AG04450 (cell line): ENCODE results near the gene DNMT3B. TPM values are rescaled to one million over a fixed set of nuclear protein-coding genes. Genes with fewer than 3 reads are reported as not detected.

ENCODE experiments used
- CTCF ChIA-PET: fragments of 300-600, 350-600 bp; formaldehyde crosslinking; extraction: SDS; loops from one replicate; lab custom pipeline; 2022; ENCODE audit warnings: antibody characterized with exemption, inconsistent platforms; lab: Charles Lee
- POLR2A ChIA-PET: fragments of 350-600 bp; formaldehyde crosslinking; extraction: SDS; loops from one replicate; lab custom pipeline; 2021; ENCODE audit warnings: antibody characterized with exemption, inconsistent platforms; lab: Yijun Ruan, JAX
- DNase-seq: peaks from one replicate; pipeline ENCODE4 v3.0.0-alpha.2; 2011; ENCODE audit warnings: low read depth, low spot score
- H3K27ac ChIP-seq: one replicate; pipeline ENCODE4 v1.5.1; 2012; ENCODE audit warnings: low read depth, low read length, control low read depth
- H3K27me3 ChIP-seq: one replicate; pipeline ENCODE4 v1.6.0; 2012; ENCODE audit warnings: low read length; ENCODE audit not compliant: control insufficient read depth, insufficient read depth
- H3K4me3 ChIP-seq: 2 replicates; pipeline ENCODE4 v1.5.1; 2011; ENCODE audit warnings: mild to moderate bottlenecking, low read depth, low read length, control low read depth
- H3K9me3 ChIP-seq: 2 replicates; pipeline ENCODE4 v1.5.1; 2012; ENCODE audit warnings: low read length; ENCODE audit not compliant: control insufficient read depth, insufficient read depth
- polyA plus RNA-seq: library from polyadenylated mRNA; depleted of rRNA; stranded (reverse); fragments of >200 nt; gene quantifications from 2 replicates; pipeline ENCODE4 v1.2.3, GENCODE V29; 2011
- TF ChIP-seq, protein P1 (sequence below): IDR thresholded peaks from 2 replicates; pipeline ENCODE4 v1.5.1; 2011; ENCODE audit warnings: low read depth, low read length, control low read depth, inconsistent platforms

The DNMT3B gene
- polyA plus RNA-seq, 1 experiment: 1.8 TPM

DNA sequence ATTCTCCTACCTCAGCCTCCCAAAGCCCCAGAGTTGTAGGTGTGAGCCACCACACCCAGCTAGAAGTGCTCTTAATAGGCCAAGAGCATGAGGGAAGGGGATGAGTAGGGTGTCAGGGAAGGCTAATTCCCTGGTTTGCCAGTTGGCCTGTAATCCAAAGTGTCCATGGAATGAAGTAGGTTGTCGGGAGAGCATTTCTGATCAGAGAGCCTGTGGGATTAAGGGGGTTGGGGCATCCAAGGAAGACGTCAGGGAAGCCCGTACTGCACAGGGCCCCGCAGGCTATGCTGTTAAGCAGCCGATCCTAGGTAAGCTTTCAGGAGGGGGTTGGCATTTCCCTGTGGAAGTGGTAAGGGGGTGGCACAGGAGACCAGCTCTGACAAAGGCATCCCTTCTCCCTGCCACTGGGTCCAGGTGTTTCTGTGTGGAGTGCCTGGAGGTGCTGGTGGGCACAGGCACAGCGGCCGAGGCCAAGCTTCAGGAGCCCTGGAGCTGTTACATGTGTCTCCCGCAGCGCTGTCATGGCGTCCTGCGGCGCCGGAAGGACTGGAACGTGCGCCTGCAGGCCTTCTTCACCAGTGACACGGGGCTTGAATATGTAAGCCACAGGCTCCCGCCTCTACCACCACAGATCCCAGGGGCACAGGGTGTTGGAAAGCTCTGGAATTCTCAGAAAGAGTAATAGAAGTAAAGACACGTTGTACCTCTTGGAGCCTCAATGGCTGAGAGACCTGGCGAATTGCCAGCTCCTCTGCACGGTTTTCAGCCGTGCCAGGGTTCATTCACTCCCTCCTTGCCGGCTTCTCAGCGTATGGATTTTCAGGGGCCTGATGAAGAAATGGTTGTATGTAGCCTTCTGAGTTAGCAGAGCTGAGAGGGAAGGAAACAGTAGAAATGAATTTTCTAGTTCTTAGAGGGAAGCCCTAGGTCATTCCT, 36.1 kb downstream of the DNMT3B start:
- ChIA-PET CTCF (interaction anchor here (1.3 to 1.6 kb wide), 2 partner anchors 8 to 20 kb away, joined by 4 to 5 read pairs; no protein-coding TSS in a partner anchor), POLR2A (no interaction called here)
- DNase-seq: no peak
- Histone ChIP-seq H3K4me3 (no peak overlapping the region), H3K27ac (no peak overlapping the region), H3K9me3 (no peaks in the 10 kb centered on the region), H3K27me3 (no peaks in the 10 kb centered on the region)
- TF ChIP-seq, protein P1, sequence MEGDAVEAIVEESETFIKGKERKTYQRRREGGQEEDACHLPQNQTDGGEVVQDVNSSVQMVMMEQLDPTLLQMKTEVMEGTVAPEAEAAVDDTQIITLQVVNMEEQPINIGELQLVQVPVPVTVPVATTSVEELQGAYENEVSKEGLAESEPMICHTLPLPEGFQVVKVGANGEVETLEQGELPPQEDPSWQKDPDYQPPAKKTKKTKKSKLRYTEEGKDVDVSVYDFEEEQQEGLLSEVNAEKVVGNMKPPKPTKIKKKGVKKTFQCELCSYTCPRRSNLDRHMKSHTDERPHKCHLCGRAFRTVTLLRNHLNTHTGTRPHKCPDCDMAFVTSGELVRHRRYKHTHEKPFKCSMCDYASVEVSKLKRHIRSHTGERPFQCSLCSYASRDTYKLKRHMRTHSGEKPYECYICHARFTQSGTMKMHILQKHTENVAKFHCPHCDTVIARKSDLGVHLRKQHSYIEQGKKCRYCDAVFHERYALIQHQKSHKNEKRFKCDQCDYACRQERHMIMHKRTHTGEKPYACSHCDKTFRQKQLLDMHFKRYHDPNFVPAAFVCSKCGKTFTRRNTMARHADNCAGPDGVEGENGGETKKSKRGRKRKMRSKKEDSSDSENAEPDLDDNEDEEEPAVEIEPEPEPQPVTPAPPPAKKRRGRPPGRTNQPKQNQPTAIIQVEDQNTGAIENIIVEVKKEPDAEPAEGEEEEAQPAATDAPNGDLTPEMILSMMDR: no peak

DNA sequence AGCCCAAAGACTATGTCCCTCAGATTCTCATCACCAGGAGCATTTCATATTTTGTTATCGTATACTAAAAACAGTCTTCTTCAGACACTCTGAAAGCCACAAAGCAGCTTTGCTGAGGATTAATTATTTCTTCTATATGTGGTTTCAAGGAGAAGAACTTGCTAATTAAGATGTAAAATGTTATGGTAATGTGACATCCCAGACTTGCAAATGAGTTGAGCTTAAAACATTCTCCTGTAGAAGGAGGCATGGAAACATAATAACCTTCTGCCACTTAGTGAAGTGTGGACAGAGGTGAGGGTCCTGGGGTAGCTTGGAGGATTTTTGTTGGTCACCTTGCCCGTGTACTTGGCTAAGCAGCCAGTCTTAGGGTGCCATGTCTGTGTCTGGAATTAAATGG, 40.9 kb downstream of the DNMT3B start:
- no peak overlapping the region for H3K4me3 ChIP-seq
- no peaks in the 10 kb centered on the region for H3K9me3 ChIP-seq
- DNase-seq: no peak
- ChIA-PET POLR2A (no interaction called here), CTCF (interaction anchor here (0.6 to 1.3 kb wide), 3 partner anchors 13 to 129 kb away, joined by 3 to 6 read pairs (median 3); partner anchors contain the start of gene C20orf203)
- no peak overlapping the region for H3K27ac ChIP-seq
- no peaks in the 10 kb centered on the region for H3K27me3 ChIP-seq
- TF ChIP-seq, protein P1: no peak

DNA sequence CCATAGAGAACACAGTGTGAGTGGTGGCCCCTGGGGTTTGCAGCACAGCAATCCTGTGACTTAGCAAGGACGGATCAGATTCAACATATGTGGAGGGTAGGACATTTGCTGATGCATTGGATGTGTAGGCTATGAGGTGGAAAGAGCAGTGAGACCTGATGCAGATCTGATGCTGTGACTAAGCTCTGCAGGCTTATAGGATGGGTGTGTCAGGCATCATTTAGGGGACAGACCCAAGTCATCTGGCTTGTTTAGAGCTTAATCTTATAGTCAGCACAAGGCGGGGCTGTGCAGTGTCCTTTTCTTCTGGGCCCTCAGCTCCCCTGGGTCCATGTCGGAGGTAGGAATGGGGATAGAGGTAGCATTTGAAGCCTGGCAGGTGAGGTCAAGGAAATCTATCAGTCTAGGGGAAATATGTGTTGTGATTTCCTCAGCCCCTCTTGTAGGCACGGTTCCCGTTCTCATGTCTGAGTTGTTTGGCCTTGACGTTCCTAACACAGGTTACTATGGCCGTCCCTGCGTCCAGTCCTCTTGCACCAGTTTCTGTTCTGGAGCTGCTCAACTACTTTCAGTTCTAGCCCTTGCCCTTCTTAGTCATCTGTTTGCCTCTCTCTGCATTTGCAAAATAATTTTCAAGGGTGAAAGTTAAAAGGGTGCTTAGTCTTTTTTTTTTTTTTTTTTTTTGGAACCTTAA, 42.0 kb downstream of the DNMT3B start:
- Histone ChIP-seq H3K27ac (no peak overlapping the region), H3K4me3 (no peak overlapping the region), H3K9me3 (no peaks in the 10 kb centered on the region), H3K27me3 (no peaks in the 10 kb centered on the region)
- ChIA-PET CTCF (interaction anchor here (0.8 to 0.9 kb wide), 2 partner anchors 14 to 142 kb away, joined by 3 read pairs; no protein-coding TSS in a partner anchor), POLR2A (no interaction called here)
- DNase-seq: no peak
- TF ChIP-seq, protein P1: no peak

DNA sequence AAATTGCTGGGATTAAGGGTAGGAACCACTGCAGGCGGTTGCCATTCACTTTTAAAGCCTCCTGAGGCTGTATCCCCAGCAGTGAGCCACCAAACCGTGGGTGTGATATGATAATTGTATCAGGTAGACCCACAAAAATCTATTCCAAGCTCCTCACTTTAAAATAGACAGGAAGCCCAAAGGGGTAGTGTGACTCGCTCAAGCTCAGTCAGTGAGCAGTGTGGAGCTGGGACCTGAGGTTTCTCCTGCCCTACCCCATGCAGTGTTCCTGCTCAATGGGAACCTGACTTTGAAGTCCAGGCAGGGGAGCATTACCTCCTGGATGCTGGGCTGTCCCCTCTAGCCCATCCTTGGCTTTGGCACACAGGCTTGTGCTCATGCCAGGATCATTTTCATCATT, 42.6 kb downstream of the DNMT3B start:
- no peak overlapping the region for H3K27ac ChIP-seq
- no peaks in the 10 kb centered on the region for H3K9me3 ChIP-seq
- TF ChIP-seq, protein P1: no peak
- POLR2A ChIA-PET: no interaction called here
- CTCF ChIA-PET: interaction anchor here (0.8 kb wide), 1 partner anchor 141 kb away, joined by 3 read pairs; no protein-coding TSS in a partner anchor
- H3K4me3 ChIP-seq: no peak overlapping the region
- no peaks in the 10 kb centered on the region for H3K27me3 ChIP-seq
- DNase-seq: no peak
